ENCODE measurements around the gene SLIT3.

GRCh38 chr5:168921147-168921866 lies 379.6 kb downstream of the SLIT3 start:
- TF ChIP-seq FOXM1 (IDR thresholded peaks at IDR 0.05; ENCODE audit: borderline replicate concordance): no peak
- TF ChIP-seq HDGF (IDR thresholded peaks at IDR 0.05; ENCODE audit: borderline replicate concordance): no peak
- no peak for TF ChIP-seq LEF1 (IDR thresholded peaks at IDR 0.05; ENCODE audit: borderline replicate concordance)
- TF ChIP-seq, protein P1, sequence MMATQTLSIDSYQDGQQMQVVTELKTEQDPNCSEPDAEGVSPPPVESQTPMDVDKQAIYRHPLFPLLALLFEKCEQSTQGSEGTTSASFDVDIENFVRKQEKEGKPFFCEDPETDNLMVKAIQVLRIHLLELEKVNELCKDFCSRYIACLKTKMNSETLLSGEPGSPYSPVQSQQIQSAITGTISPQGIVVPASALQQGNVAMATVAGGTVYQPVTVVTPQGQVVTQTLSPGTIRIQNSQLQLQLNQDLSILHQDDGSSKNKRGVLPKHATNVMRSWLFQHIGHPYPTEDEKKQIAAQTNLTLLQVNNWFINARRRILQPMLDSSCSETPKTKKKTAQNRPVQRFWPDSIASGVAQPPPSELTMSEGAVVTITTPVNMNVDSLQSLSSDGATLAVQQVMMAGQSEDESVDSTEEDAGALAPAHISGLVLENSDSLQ (IDR thresholded peaks at IDR 0.05): no peak
- TF ChIP-seq SP1 (IDR thresholded peaks at IDR 0.05): no peak
- no peak for TF ChIP-seq NFRKB (IDR thresholded peaks at IDR 0.05)
- TF ChIP-seq ZNF384 (IDR thresholded peaks at IDR 0.05): no peak
- no peak for TF ChIP-seq BHLHE40 (IDR thresholded peaks at IDR 0.05; ENCODE audit: borderline replicate concordance)
- no peak for TF ChIP-seq FOXA1 (IDR thresholded peaks at IDR 0.05)
- no peak for TF ChIP-seq L3MBTL2 (conservative IDR thresholded peaks at IDR 0.05)
